Measurements from ENCODE around the gene EMC9.

- TF ChIP-seq EZH2 (IDR thresholded peaks at IDR 0.05), result no peak
- TF ChIP-seq POLR2AphosphoS5 (IDR thresholded peaks at IDR 0.05; ENCODE audit: borderline replicate concordance, low read depth, low read length), result no peak
These were observed 48.0 kb downstream of the EMC9 start for GRCh38 chr14:24093207-24093900.
